SKM-1 (cell line): ENCODE results near the gene PLEK.
"Not testable (repeated sequence)": the region's sequence is repeated elsewhere in the genome, so short reads cannot be mapped to it uniquely, and the experiment has no call there.

Source experiments
- DNase-seq: peaks from one replicate; lab custom pipeline; 2025; ENCODE audit not compliant: unreplicated experiment; lab: John Stamatoyannopoulos, UW

PLEK gene

GRCh38 chr2:68384485-68385107 is 19.5 kb downstream of the PLEK start:
- DNase-seq = no peak

- no peak for DNase-seq
Observed at GRCh38 chr2:68385220-68385906, 20.3 kb downstream of the PLEK start.

GRCh38 chr2:68385907-68386287 is 20.8 kb downstream of the PLEK start:
- no peak for DNase-seq

DNA sequence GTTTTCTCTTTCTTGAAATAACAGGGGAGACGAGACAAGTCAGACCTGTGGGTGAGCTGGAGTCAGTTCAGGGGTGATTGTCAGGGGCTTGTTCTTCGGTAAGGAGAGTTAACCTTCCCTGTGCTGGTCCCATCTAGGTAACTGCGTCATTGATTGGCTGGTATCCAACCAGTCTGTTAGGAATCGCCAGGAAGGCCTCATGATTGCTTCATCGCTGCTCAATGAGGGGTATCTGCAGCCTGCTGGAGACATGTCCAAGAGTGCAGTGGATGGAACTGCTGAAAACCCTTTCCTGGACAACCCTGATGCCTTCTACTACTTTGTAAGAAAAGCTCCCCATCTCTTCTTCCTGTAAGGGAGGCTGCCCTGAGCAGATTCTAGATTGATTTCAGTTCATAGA is 21.3 kb downstream of the PLEK start:
- DNase-seq = no peak

GRCh38 chr2:68387408-68388350 is 22.6 kb downstream of the PLEK start:
- DNase-seq = peak; percentile 73

GRCh38 chr2:68388358-68388757 is 23.3 kb downstream of the PLEK start:
- DNase-seq = no peak

DNA sequence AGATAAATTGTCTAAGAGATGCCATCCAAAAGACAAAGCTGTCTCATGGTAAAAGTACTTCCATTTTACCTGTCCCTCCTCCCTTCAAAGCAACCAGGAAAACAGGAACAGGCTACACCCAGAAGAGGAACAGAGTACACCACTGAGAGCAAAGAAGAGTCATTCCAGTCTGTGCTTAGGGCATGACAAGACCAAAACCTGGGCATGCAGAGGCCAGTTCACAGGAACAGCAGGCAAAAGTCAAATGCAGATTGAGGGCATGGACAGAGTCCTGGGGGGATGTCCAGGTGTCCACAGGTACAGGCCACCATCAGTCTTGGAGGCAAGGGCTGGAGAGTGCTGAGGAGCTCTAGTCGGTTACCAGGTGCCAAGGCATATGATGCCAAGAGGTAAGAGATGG is 23.7 kb downstream of the PLEK start:
- no peak for DNase-seq

- no peak for DNase-seq
Observed at GRCh38 chr2:68390114-68390513, 25.0 kb downstream of the PLEK start.

- no peak for DNase-seq
Observed at GRCh38 chr2:68390586-68390985, 25.5 kb downstream of the PLEK start.

DNA sequence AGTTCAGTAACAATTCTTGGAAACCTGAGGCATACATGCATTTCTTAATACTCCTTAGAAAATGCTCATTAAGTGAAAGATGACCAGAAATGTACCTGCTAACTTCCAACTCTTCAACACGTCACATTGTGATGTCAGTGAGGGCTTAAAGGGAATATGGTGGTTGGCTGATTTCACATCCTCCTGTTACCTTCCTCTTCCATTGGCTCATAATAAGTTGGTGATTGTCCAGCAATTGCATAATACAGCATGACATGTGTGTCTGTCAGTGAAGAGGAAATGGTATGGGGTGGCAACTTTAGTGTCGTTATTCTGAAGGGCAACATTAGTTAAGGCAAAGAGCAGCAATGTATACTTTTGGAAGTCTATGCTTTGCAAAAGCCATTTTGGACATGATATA is 26.0 kb downstream of the PLEK start:
- DNase-seq = peak; percentile 19

- no peak for DNase-seq
Observed at GRCh38 chr2:68391869-68392268, 26.8 kb downstream of the PLEK start.

- DNase-seq = no peak
Observed at GRCh38 chr2:68396093-68396492, 31.0 kb downstream of the PLEK start.

DNA sequence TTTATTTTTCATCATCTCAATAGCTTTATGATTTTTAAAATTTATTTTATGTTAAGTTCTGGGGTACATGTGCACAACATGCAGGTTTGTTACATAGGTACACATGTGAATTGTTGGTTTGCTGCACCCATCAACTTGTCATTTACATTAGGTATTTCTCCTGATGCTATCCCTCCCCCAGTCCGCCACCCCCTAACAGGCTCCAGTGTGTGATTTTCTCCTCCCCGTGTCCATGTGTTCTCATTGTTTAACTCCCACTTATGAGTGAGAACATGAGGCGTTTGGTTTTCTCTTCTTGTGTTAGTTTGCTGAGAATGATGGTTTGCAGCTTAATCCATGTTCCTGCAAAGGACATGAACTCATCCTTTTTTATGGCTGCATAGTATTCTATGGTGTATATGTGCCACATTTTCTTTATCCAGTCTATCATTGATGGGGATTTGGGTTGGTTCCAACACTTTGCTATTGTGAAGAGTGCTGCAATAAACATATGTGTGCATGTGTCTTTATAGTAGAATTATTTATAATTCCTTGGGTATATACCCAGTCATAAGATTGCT is 32.7 kb downstream of the PLEK start:
- not testable (repeated sequence) for DNase-seq

GRCh38 chr2:68403199-68403644 is 38.1 kb downstream of the PLEK start:
- DNase-seq = no peak

DNA sequence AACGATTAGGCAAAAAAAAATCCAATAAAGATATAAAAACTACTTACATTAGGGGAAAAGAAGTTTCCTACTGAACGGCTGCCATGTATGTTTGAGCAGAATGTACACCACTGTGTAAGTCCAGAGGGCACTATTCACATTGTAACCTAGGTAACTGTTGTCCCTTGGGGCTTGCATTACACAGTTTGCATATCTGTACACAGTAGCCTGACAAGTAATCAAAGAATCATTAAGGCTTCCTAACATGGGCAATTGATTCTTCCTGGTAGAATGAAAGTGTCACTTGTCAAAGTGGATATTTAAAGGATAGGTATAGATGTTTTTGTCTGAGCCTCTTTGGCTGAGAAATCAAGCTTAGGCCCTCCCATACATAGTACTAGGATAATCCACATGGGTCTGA is 39.1 kb downstream of the PLEK start:
- no peak for DNase-seq

GRCh38 chr2:68404893-68405799 is 40.1 kb downstream of the PLEK start:
- no peak for DNase-seq

GRCh38 chr2:68411397-68412126 is 46.5 kb downstream of the PLEK start:
- peak; percentile 73 for DNase-seq

DNA sequence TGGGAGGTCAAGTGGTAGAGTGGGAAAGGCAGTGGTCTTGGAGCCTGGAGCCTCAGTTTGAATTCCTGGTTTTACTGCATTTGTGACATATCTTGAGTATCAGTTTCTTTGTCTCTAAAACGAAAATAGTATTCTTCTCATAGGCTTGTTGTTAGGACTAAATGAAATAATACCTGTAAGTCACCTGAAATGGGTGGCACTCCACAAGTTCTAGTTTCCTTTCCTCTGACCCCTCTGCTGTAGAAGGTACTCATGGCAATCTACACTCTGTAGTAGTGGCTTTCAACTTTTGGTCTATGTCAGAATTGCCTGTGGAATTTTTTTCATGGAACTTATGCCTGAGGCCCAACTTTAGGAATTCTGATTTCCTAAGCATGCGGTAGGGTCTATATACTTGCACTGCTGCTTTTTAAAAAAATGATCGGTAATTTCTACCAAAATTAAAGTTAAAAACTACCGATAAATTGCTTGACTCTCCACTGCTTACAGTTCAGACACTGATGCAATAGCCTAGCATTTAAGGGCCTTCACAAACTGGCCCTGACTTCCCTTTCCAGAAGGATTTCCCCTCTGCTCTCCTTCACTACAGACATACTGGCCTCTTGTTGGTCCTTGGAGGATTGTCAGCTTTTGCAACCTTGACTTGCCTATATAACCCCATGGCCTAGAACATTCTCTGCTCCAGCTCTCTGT is 47.2 kb downstream of the PLEK start:
- DNase-seq = peak; percentile 66

- no peak for DNase-seq
Observed at GRCh38 chr2:68413466-68413865, 48.4 kb downstream of the PLEK start.
